Prostate gland (tissue), 2 donors: ENCODE measurements around the gene RDX. TPM values are rescaled to one million over a fixed set of nuclear protein-coding genes. Genes with fewer than 3 reads are reported as not detected.

Source experiments
- DNase-seq: peaks from one replicate; pipeline ENCODE4 v3.0.0-alpha.2; 2019; ENCODE audit warnings: low spot score
- H3K27ac ChIP-seq, 2 donors: fragments of 200-600 bp; sonication (generic); 2 replicates each; pipeline ENCODE4 v1.5.1; 2017 to 2019
- H3K27me3 ChIP-seq: fragments of 200-600 bp; sonication (generic); replicated peaks from 2 replicates; pipeline ENCODE4 v1.5.1; 2019; ENCODE audit not compliant: insufficient read depth
- H3K36me3 ChIP-seq, 2 donors: fragments of 200-600 bp; sonication (generic); 1 replicate in 1 of 2; 2 replicates in 1 of 2; pipeline versions ENCODE4 v1.5.1 to v1.8.1; 2017 to 2019
- H3K4me1 ChIP-seq: fragments of 200-600 bp; sonication (generic); replicated peaks from 2 replicates; pipeline ENCODE4 v1.5.1; 2019
- H3K4me3 ChIP-seq, 2 donors: fragments of 200-600 bp; sonication (generic); 2 replicates each; pipeline ENCODE4 v1.5.1; 2017 to 2019
- H3K9me3 ChIP-seq: fragments of 200-600 bp; sonication (generic); 2 replicates; pipeline ENCODE4 v1.5.1; 2017
- CTCF ChIP-seq, 4 experiments: fragments of 200-600 bp in 2 of 4; fragments of 450-650 bp in 2 of 4; sonication (generic) in 2 of 4; IDR thresholded peaks; 1 replicate in 3 of 4; 2 replicates in 1 of 4; pipeline ENCODE4 v1.5.1; 2016 to 2019; ENCODE audit warnings: antibody characterized with exemption in 4 of 4, mild to moderate bottlenecking in 2 of 4, moderate library complexity in 2 of 4
- POLR2A ChIP-seq: fragments of 450-650 bp; IDR thresholded peaks from one replicate; pipeline ENCODE4 v1.6.1; 2016; ENCODE audit warnings: antibody characterized with exemption, mild to moderate bottlenecking
- POLR2AphosphoS5 ChIP-seq: sonication (generic); formaldehyde crosslinking; IDR thresholded peaks from one replicate; pipeline ENCODE4 v1.6.1; 2017; ENCODE audit warnings: antibody characterized with exemption
- WGBS: methylation state at CpG from one replicate; pipeline ENCODE4 v1.1.5; 2018; 5-methylcytosine and 5-hydroxymethylcytosine counted together
- intact Hi-C: fragments of 100-400 bp; cut with DNase I; formaldehyde crosslinking; loops from one replicate; pipeline ENCODE4 v1.14.2; 2022
- total RNA-seq, 2 donors: library from RNA; depleted of rRNA; stranded (reverse); fragments of >200 nt; gene quantifications; one replicate each; pipeline ENCODE4 v1.1.0, GENCODE V29; 2016

The RDX gene
- total RNA-seq, 2 donors from 2014 or later: 45.4 to 136 TPM

- TF ChIP-seq CTCF (IDR thresholded peaks at IDR 0.05): no peak
- no peak for TF ChIP-seq POLR2A
- TF ChIP-seq POLR2AphosphoS5: no peak
- Histone ChIP-seq H3K27me3 (no peaks in the 10 kb centered on the region), H3K36me3 (no peaks in the 10 kb centered on the region), H3K4me3 (no peak overlapping the region), H3K9me3 (no peaks in the 10 kb centered on the region), H3K27ac (no peak overlapping the region), H3K4me1 (no peaks in the 10 kb centered on the region)
- no peak for DNase-seq
- intact Hi-C loops: no loop called here
- 85% methylated on average over 1 of the region's 1 CpG for WGBS
These were observed 33.0 kb upstream of the RDX start for GRCh38 chr11:110329445-110329844.

- no peaks in the 10 kb centered on the region for H3K36me3 ChIP-seq
- intact Hi-C loops: no loop called here
- DNase-seq: no peak
- H3K27me3 ChIP-seq: no peaks in the 10 kb centered on the region
- H3K9me3 ChIP-seq: no peaks in the 10 kb centered on the region
- H3K4me3 ChIP-seq: no peak overlapping the region
- no peak overlapping the region for H3K27ac ChIP-seq
- no peaks in the 10 kb centered on the region for H3K4me1 ChIP-seq
- WGBS: 91% methylated on average over 3 of the region's 3 CpGs
- TF ChIP-seq POLR2AphosphoS5 (no peak), POLR2A (no peak), CTCF (IDR thresholded peaks at IDR 0.05) (no peak)
These were observed 31.1 kb upstream of the RDX start for GRCh38 chr11:110327508-110327907.

- H3K4me3 ChIP-seq: no peak overlapping the region
- intact Hi-C loops: no loop called here
- no peak for TF ChIP-seq POLR2AphosphoS5
- no peak for TF ChIP-seq CTCF (IDR thresholded peaks at IDR 0.05)
- TF ChIP-seq POLR2A: no peak
- no peaks in the 10 kb centered on the region for H3K27me3 ChIP-seq
- no peak for DNase-seq
- H3K9me3 ChIP-seq: no peaks in the 10 kb centered on the region
- no peaks in the 10 kb centered on the region for H3K4me1 ChIP-seq
- 97% methylated on average over 4 of the region's 4 CpGs for WGBS
- no peaks in the 10 kb centered on the region for H3K36me3 ChIP-seq
- no peak overlapping the region for H3K27ac ChIP-seq
These were observed 27.4 kb upstream of the RDX start for GRCh38 chr11:110323786-110324185.

- no peaks in the 10 kb centered on the region for H3K4me1 ChIP-seq
- H3K27ac ChIP-seq: no peak overlapping the region
- intact Hi-C loops: no loop called here
- TF ChIP-seq CTCF (IDR thresholded peaks at IDR 0.05) (no peak), POLR2A (no peak), POLR2AphosphoS5 (no peak)
- WGBS: 84% methylated on average over 3 of the region's 3 CpGs
- no peaks in the 10 kb centered on the region for H3K9me3 ChIP-seq
- no peak for DNase-seq
- no peak overlapping the region for H3K4me3 ChIP-seq
- H3K36me3 ChIP-seq: no peaks in the 10 kb centered on the region
- H3K27me3 ChIP-seq: no peaks in the 10 kb centered on the region
These were observed 23.1 kb upstream of the RDX start for GRCh38 chr11:110319501-110319900.

GRCh38 chr11:110318638-110319404, 22.4 kb upstream of the RDX start:
- 78% methylated on average over 1 of the region's 1 CpG for WGBS
- H3K27ac ChIP-seq: no peak overlapping the region
- H3K27me3 ChIP-seq: no peaks in the 10 kb centered on the region
- H3K9me3 ChIP-seq: no peaks in the 10 kb centered on the region
- no peak overlapping the region for H3K4me3 ChIP-seq
- no peaks in the 10 kb centered on the region for H3K36me3 ChIP-seq
- H3K4me1 ChIP-seq: no peaks in the 10 kb centered on the region
- TF ChIP-seq POLR2AphosphoS5 (no peak), CTCF (IDR thresholded peaks at IDR 0.05) (no peak), POLR2A (no peak)
- intact Hi-C loops: no loop called here
- DNase-seq: no peak
